ENCODE measurements around the gene UBAC2.

The UBAC2 gene

DNA sequence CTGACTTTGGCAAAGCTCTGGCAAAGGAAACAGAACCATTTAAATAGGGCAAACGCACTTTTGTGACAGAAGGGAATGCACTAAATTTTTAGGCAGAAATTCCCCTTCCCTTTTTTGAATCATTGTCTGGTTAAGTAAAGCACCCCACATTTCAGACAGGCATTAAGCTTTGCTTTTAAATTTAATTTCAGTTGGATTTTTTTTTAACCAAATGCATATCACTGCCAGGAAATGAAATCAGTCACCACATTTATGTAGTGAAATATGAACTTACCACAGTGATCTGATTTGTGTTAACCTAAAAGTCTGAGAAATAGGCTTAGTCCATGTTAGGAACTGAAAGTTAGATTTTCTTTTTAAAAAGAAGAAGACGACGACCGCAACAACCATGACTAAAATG lies 95.7 kb downstream of the UBAC2 start:
- no peak for DNase-seq (ENCODE audit: low read depth)

DNA sequence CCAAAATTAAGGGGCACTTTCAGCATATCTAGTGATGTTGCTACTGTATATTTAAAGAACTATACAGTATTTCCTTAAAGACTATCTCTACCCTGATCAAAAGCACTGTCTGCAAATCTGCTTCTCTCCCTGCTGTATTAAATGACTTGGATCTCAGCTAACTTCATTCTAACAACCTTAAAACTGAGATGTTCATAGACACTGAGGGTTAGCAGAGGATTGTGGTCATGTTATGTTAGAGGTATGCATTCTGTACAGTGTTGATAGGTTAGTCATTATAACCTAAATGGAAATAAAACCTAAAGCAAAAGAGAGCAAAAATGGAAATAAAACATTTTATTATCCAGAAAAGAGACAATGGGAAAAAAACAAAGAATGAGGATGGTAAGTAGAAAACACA lies 96.7 kb downstream of the UBAC2 start:
- no peak for DNase-seq (ENCODE audit: low read depth)

DNA sequence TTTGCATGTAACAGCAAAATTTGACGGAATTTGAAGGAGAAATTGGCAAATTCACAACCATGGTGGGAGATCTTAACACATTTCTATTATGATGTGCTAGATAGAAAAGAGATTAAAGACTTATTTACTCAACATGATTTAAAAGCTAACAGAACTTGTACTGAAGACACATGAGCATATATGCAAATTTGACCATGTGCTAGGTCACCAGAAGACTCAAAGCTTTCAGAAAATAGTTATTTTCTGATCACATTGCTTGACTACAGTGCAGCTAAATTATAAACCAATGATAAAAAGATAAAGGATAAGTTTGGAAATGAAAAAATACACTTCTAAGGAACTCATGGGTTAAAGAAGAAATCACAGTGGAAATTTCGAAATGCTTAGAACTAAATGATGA lies 97.4 kb downstream of the UBAC2 start:
- no peak for DNase-seq (ENCODE audit: low read depth)

DNA sequence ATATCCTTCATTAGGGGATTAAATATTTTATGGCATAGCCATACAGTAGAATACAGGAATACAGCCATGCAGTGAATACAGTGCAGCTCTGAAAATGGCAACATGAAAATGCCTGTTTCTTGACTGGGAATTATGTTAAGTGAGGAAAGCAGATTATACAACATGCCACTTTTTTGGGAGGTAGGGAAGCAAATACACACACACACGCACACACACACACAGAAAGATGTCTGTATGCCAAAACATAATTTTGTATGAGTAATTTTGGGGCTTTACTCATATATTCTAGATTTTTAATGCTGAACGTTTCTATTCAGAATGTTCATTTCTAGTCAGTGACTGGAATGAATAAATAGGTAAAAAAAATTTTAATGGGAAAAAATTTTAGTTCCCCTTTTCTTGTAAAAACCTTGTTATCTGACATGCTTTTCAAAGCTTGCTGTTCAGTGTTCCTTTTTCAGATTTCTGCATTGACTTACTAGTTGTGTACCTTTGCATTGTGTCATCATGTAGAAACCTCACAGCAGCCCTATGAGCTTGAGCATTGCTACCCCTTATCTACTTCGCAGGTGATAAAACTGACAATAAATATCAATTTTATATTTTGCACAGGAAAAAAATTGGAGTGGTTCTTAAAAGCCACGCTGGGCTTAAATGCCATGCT lies 98.7 kb downstream of the UBAC2 start:
- no peak for DNase-seq (ENCODE audit: low read depth)

DNA sequence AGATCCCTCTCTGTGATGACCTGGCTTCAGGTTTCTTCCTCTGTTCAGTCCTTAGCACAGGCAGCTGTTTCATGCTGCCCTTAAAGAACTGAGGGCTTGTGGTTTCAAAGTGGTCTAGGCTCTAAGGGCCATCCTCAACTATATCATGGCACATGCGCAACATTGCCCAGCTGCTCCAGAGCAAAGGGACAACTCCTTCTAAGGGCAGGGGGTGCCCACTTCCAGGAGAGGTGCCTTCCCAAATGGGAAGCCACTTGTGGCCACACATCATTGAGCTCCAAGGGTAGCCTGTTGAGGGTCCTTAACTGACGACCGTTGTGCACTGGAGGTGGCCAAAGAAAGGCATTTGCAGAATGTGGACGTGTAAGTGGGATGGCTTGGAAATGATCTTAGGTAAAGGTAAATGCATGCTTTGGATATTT lies 99.3 kb downstream of the UBAC2 start:
- no peak for DNase-seq (ENCODE audit: low read depth)

DNA sequence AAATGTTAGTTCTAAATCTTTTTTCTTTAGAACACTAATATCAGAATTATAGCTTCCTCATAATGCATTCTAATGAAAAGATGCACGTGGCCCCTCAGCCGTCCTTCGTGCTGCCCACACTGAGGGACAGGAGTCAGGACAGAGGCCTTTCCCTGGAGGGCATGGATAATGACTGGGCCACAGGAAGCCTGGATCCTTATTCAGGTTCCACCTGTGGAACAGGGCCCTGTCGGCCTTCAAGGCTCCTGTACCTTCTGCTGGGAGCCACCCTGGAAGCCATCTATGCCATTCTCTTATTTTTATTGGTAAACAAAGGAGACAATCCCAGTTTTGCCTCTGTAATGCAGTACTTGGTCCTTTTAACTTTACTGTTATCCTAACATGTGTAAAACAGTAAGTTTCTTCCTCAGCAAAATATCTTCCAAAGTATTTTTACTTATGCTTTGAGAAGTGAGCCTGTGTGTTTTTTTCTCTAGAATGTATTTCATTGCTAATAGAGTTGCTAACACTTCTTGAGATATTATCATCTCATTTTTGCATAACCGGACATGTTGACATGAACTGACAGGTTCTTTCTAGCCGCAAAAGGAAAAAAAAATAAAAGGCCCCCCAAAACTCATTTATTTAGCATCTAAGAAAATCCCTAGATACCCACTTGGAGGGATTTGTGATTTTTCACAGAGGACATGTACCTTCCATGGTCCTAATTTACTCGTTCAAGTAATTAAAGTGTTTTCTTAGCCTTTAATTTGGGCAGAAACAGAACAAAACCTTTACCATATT lies 100.6 kb downstream of the UBAC2 start:
- no peak for DNase-seq (ENCODE audit: low read depth)

DNA sequence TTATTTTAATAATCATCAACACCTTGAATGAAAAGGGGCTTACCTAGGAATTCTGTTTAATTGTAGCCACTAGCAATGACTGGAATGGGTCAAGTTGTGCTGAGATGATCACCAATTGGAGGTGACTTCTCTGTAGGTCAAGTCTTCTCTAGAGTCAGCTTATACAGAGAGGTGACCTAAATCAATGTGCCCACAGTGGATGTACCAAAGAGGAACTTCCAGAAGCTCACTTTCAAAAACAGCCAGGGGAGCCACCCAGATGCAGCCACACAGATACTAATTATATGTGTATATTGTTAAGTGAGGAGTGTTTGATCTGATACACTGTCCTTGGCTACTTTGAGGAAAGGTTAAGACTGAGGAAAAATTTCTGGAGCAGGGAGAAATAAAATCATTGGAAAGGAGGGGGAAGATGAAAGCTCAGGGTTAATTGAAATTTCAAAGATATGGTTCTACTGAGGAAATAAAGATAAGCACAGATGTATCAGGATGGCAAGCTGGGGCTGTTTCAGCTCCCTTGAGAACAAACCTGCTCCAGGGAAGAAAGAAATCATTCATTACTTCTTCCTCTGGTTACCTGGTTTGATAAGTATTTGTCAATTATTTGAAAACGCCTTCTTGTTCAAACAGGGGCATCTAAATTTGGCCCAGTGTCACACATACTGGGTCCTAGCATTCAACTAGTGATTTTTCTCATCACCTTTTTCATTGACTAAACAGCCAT lies 101.4 kb downstream of the UBAC2 start:
- no peak for DNase-seq (ENCODE audit: low read depth)

DNA sequence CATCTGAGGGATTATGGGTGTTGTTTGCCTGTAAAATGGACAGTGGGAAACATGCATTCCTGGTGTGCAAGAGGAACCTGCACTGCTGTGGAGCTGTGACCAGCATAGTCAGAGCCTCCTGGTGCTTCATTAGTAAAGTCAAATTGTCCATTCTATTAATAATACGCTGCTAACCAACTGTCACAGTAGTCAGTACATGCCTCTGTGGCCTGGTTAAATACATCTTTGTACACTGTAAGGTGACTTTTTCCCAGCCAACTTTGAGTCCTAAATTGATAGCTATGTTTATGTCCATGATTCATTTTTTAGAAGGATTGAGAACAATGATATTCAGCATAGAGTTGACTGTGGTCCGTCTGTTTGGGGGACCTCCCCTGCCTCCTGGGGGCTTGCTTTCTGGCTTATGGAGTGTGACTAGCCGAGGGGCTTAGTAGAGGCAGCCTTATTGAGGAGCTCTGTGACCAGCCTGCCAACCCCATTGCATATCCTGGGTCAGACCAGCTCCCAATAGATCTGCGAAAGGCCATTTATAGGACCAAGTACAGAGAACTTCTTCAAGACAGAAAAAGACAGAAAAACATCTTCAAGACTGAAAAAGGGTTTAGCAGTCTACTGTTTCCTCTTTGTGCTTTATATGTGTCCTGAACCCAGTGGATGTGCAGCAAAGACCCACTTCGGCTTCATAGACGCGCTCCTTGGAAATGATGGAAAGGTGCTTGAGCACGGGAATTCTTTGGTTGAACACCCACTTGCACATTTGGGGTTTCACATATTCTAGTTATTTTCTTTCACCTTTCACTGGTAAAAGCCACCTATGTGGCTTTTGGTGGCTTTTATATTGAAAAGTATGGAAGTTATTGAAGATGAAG lies 102.2 kb downstream of the UBAC2 start:
- DNase-seq (ENCODE audit: low read depth): no peak

DNA sequence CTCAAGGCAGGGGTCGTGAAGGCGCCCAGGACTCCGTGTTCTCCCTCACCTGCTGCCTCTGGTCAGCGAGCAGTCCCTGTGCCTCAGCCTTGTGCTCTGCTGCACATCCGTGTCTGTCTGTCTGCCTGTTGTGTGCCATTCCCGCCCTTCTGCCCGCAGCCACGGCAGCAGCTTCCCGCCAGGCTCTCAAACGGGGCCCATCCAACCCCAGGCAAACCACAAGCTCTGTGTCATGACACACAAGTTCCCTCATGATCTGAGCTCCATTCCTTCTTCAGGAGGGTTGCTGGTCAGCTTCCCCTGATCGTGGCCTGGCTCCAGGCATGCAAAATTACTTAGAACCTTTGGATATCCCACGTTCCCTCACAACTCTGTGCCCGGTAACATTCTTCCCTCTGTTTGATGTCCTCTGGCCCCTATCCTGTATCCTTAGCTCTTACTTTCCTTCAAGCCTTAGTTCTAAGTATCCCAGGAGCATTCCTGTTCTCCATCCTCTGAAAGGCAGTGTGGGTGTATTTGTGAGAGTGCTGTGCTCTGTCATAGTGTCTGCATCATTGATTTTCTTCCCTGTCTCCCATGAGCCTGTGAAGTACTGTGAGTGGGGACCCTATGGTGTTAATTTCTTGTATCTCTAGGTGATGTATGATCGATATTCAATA lies 103.3 kb downstream of the UBAC2 start:
- DNase-seq (ENCODE audit: low read depth): peak; percentile 48

DNA sequence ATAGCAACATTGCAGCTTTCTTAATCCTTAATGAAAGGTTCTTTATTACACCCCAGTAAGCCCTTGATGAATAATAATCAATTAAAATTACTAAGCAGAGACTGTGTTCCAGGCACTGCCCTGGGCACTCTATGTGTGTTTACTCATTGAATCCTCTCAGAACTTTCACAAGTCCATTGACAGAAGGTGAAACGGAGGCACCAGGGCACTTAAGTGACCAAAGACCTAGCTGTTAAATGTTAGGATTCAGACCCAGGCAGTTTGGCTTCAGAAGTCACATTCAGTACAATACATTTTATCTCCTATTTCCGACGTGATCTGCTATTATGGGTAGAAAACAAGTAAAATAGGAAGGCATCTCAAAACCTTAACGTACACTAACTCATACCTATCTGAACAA lies 103.9 kb downstream of the UBAC2 start:
- no peak for DNase-seq (ENCODE audit: low read depth)

DNA sequence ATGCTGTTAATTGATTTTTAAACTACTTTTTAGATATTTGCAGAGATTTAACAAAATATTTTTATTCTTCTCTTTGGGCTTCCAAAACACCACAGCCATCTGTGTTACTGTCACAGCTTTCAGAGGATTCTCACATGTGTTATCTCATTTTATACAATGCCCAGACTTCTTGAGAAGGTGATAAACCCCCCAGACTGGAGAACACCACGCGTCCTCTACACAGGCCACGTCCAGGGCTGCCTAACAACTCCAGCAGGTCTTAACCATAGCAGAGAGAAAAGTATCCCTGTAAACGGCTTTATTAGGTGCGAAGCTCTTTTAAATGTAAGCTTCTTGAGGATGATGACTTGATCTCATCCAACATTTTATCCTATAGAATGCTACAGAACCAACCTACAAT lies 104.5 kb downstream of the UBAC2 start:
- no peak for DNase-seq (ENCODE audit: low read depth)

DNA sequence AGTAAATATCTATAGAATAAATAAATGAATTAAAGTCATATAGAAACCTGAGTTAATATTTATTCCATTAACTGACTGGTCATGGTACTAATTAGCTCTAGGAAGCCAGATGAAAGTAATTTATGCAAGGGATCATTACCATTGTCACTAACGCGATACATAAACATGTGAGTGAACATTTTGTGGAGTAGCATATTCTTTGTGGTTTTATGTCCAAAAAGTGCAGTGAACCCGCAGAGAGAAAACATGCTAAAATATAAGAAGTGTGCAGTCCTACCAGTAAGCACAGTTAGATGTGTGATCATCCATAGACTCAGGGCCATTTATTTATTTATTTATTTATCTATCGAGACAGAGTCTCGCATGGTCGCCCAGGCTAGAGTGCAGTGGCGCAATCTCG lies 104.9 kb downstream of the UBAC2 start:
- no peak for DNase-seq (ENCODE audit: low read depth)

DNA sequence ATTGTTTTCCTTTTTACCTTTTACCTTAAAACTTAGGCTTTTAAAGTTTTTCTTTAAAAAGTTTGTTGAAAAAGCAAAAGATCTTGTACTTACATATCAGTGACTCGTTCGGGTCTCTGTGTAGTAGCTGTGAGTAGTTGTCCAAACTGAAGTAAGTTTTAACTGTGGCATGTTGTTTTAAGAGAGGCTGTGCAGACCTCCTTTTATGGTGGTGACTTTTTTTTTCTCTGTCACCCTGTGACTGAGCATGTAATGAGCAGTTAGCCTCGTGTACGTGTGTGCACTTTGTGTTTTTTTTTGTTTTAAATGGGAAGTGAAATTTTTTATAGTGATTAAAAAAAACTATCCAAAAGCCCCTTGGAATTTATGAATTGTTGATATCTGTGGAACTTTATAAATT lies 106.6 kb downstream of the UBAC2 start, which contains the start of gene GPR183:
Gene GPR183 (minus strand): TSS at position 153 of the 400 bp plus-strand sequence. CDS start 11,254 bp downstream, outside the sequence.
- DNase-seq (ENCODE audit: low read depth): no peak

DNA sequence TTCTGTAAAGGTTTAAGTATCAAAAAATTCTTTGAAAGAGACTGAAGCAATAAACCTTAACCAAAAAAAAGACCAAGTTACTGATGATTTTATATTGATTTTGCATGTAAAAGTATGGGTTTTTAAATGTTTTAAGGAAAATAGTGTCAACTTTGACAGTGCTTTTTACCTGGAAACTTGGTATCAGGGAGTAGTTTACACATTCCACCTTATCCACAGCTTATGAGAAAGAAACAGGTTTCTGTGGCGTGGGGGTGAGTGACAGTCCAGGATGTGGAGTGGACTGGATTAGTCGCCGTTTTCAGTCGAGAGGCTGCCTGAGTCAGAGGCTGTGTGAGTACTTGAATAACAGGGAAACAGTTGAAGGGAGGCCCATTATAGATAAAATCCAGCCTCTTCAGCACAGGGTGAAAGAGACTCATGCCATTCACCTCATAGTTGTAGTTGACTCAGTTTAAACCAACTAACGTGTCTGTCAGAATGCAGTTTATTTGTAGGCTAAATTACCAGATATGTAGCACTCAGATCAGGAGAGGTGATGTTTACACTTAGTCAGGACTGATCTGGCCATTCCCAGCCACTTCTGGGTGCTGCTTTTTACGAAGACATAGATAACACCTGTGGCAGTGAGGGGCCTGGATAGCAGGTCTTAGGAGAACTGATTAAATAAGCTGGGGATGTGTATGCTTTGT lies 107.1 kb downstream of the UBAC2 start:
- DNase-seq (ENCODE audit: low read depth): peak; percentile 74

DNA sequence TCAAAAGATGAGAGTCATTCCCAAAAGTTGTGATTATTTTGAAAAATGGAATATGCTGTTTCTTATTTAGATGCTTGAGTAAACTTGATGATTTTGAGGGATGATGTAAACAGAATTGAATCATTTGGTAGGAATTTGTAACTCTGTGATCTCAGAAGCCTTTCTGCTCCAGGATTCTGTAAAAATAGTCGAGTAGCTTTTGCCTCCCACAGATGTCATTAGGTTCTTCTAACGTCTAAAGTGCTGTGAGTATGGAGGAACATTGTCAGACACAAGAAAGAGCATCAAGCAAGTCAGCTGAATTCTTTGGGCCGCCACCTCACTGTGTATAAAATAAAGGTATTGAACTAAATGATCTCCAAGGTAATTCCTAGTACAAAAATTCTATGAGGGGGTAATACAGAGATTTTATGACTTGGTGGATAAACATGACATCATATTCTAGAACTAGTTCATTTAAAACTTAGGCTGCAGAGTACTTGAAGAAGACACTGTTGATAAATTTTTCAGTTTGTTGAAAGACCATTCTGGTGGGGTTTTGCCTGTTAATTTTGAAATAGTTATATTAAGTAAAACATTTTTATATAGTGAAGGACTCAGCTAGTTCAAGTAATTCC lies 107.9 kb downstream of the UBAC2 start:
- DNase-seq (ENCODE audit: low read depth): no peak

DNA sequence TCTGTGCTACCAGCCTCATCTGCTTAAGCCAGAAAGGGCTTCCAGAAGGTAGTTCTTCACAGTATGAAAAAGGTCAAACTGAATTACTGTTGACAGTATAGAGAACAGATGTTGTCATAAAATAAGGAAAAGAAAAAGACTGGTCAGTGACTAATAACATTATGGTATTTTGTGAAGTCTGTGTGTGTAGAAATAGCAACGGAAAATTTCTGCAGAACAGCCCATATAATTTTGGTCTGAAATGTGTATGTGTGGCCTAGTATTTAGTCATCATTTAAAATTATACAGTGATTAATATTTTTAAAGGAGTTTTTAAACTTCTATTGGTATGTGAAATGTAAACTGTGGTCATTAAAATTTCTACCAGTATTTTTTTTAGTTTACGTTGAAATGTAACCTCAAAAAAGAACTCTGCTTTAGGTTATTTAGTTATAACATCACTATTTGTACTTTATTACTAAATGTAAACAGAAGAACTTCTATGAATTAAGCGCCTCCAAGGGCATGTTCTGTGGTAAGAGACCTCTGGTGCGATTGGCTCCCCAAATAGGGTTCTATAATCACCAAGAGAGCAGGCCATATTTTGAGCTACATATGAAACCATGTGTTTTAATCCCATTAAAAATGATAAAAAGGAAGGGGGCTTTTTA lies 109.9 kb downstream of the UBAC2 start:
- DNase-seq (ENCODE audit: low read depth): no peak

DNA sequence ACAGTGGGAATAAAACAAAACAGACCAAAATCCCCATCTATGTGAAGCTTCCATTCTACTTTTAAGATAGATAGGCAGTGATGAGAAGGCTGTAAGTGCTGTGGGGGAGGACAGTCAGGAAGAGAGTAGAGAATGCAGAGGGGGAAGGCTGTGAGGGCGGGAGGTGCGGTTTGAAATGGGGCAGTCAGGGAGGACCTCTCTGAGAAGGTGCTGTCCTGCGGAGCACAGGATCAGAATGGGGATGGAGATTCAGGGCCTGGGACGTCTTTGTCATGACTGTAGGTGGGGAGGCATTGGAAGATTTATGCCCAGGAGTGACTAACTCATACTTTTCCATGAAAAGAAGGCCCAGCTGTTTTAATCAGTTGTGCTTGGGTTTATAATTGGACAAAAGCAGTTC lies 110.5 kb downstream of the UBAC2 start:
- no peak for DNase-seq (ENCODE audit: low read depth)

DNA sequence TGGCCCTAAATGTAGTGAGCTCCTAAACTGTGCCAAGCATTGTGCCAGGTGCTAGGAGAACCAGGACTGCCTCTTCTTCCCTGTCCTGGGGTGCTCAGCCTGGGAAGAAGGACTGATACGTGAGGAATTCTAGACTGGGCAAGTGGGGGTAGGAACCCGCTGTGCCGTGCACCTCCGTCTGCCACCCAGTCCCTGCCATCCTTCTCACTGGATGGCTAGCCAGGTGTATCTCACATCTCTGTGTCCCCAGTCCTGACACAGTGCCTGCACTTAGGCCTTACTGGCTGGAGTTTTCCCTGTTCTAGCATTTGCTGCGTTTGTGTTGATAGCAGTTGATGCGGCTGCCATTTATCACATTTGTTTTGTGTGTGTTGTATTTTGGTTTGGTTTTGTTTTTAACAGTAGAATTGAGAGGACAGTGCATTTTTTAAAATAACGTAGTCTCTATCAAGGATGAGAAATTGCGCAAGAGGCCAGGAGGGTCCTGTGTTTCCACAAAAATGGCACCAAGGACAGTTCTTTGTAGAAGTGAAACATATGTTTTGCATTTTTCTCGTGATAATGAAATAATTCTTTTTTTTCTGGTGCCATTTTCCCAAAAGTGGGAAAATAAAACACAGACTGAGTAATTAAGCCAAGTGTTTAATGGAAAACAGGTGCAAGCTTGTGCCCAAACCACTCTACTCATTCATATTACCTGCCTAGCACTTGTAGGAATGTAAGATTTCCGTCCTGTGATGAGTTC lies 111.3 kb downstream of the UBAC2 start:
- no peak for DNase-seq (ENCODE audit: low read depth)

DNA sequence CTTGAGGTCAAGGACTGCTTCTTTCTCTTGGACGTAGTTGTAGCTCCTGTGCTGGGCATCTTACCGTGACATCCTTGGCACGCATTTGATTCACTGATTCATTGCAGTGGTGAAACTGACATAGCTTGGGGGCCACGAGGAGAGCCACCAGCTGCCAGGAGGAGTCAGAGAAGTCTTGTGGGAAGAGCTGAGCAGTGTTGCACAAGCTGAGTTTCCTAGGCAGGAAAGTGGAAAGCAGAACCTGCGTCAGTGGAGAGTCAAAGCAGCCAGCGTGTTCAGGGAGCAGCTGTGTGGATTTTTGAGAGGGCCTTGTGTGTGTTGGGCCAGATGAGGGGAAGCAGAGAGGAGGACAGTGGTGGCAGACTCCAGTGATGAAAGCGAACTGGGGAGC lies 111.8 kb downstream of the UBAC2 start:
- no peak for DNase-seq (ENCODE audit: low read depth)

All from activated T-cell treated with anti-CD3 and anti-CD28 coated beads for 24 hours (primary cell).